Activated naive CD4-positive, alpha-beta T cell (primary cell): ENCODE measurements around the gene ADM2.
"Not testable (repeated sequence)": the region's sequence is repeated elsewhere in the genome, so short reads cannot be mapped to it uniquely, and the experiment has no call there.

Source experiments
- DNase-seq, 4 experiments: peaks; one replicate each; lab custom pipeline; 2025; lab: John Stamatoyannopoulos, UW

The ADM2 gene

DNA sequence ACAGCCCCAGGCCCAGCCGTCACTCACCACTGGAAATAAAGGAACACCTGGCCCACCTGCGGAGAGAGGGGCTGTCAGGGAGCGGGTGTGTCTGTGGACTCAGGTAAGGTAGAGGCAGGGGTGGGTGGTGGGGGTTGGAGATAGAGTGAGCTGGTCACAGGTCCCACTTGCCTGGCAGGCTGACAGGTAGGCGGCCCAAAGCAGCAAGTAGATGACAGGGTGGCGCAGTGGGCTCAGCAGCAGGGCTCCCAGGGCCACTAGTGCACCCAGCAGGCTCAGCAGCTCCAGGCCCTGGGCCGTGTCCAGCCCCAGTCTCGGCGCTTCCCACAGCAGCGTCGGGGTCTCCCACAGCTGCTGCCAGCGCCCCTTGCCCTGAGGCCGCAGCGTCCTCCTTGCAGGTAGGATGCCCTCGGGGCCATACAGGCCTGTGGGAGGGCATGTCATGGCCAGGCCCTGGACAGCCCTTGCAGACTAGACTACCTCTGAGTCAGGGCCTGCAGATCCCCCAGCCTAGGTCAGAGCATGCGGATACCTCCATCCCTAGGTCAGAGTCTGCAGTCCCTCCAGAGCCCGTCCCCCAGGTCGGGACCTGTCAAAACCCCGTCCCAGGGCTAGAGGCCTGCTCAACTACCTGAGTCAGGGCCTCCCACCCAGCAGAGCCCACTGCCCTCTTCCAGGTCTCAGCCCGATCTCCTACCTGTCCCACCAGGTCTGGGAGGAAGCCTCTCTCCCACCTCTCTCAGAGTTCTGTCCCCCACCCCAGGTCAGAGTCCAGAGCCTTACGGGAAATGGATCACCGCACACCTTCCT, 25.5 kb downstream of the ADM2 start:
- DNase-seq: no peak

DNA sequence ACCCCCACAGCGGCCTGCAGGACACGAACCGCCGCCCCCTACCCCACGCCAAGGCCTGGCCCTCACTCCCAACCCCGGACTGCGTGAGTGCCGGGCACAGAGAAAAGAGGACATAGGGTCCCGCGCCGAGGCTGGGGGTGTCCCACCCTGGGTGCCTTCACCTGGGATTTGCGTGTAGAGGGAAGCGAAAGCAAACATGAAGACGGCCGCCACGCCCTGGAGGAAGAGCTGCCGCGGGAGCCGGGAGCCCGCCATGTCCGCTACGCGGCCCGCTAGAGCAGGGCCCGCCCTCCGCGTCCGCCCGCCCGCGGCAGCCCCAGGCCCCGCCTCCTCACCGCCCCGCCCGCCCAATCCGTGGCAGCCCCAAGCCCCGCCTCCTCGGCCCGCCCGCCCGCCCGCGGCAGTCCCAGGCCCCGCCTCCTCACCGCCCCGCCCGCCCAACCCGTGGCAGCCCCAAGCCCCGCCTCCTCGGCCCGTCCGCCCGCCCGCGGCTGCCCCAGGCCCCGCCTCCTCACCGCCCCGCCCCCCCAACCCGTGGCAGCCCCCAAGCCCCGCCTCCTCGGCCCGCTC, 26.2 kb downstream of the ADM2 start, which contains the start of gene LMF2:
Gene LMF2, minus strand, starts transcription at position 282 of the 570 bp plus-strand sequence. Its CDS starts 27 bp downstream, at position 255.
- peak; percentile 100 for DNase-seq

DNA sequence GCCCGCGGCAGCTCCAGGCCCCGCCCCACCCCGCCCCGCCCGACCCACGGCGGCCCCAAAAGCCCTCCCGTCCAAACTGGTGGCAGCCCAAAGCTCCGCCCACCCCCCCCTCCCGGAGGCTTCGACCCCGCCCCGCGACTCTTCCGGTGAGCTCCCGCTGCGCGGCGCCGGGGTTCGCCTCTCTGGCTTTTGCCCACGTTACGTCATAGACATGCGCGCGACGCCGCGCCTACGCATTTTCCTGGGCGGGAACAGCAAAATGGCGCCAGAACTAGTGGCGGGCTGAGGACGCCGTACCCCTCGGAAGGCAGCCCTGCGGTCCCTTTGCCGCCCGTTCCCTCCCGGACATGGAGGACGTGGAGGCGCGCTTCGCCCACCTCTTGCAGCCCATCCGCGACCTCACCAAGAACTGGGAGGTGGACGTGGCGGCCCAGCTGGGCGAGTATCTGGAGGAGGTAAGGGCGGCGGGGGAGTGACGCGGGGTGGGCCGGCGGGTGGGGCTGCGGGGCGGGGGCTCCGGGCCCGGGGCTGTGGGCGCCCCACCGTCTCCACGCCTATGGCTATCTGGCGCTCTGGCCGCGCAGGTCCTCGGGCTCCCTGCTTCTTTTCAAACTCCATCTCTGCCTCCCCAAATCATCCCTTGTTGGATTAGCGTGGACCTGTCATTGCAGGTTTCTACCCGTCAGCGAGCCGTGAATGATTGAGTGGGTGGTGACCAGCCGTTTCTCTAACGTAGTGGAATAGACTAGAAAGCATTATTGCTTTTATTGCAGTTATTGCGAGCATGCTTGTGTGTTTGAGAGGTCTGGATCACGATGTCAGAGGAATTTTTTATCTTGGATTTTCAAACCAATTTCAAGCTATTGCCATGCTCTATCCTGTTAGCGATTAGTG, 26.9 kb downstream of the ADM2 start, which contains the start of gene NCAPH2:
Gene NCAPH2, plus strand, starts transcription at position 234 of the 894 bp plus-strand sequence. Its CDS starts 114 bp downstream, at position 348.
- DNase-seq: peak in 3 of 4 experiments; percentile 100

DNA sequence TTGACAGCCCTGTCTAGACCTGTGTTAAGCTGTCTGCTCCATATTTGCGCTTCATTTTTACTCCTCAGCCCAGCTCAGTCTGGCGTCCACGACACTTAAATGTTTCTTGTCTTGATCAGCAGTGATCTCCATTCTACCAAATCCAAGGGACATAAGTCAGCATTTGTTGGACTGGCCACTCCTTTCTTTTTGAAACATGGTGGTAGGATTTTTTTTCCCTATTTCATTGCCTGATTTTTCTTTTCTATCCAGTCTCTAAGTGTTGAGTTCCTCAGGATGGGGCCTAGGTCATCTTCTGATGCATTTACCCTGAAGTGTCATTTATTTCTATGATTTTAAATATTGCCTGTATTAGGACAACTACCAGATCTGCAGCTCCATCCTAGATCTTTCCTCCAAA, 27.6 kb downstream of the ADM2 start:
- DNase-seq: no peak

- no peak for DNase-seq
These were observed 31.8 kb downstream of the ADM2 start for GRCh38 chr22:50513175-50513574.

- DNase-seq: no peak
These were observed 34.7 kb downstream of the ADM2 start for GRCh38 chr22:50516068-50516467.

DNA sequence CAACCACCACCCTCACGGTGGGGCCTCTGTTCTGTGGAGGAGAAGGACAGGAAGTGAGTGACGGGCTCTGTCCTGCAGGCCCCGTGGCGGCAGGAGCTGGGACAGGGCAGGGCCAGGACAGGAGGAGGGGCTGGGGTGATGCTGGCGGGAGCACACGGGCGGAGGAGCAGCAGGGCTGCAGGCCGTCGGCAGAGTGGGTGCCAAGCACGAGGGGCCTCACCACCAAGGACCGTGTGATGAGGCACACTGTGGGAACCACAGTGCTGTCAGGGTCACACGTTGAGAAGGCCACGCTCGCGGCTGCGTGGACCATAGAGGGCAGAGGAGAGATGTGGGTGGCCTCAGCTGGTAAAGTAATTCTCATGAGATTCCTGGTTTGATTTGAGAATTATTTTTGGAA, 35.5 kb downstream of the ADM2 start:
- DNase-seq: no peak

GRCh38 chr22:50517495-50518260, 36.3 kb downstream of the ADM2 start:
- no peak for DNase-seq

DNA sequence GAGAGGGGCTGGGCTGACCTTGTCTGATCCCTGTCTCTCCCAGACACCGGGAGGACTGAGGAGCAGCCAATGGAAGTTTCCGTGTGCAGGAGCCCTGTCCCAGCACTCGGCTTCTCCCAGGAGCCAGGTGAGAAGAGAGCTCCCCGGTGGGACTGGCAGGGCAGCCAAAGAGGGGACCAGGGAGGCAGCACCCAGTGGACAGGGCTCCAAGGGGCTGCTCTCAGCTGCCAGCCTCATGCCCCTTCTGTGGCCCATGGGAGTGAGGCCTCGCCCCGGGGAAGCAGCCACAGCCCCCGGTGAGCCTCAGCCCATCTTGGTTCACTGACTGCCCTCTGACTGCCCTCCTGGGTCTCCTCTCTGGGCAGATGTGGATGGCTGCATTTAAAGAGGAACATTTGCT, 37.3 kb downstream of the ADM2 start:
- no peak for DNase-seq

DNA sequence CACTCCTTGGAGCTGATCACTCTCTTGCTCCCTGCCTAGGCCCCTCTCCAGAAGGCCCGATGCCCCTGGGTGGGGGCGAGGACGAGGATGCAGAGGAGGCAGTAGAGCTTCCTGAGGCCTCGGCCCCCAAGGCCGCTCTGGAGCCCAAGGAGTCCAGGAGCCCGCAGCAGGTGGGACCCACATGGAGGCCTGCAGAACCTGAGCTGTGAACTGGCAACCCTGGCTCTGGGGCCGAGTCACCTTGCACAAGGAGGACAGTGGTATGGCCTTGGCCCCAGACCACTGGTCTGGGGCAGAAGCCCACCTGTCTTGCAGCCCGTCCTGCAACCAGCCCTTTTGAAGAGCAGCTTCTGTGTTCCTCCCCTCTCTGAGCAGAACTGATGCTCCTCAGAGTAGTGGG, 37.8 kb downstream of the ADM2 start:
- DNase-seq: no peak

DNA sequence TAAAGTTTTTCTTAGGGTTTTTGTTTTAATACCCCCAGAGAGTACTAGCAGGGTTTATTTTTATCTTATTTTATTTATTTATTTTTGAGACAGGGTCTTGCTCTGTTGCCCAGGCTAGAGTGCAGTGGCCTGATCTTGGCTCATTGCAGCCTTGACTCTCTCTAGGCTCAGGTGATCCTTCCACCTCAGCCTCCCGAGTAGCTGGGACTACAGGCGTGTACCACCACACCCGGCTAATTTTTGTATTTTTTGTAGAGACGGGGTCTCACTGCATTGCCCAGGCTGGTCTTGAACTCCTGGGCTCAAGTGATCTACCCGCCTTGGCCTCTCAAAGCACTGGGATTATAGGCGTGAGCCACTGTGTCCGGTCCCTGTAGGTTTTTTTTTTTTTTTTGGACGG, 38.8 kb downstream of the ADM2 start:
- DNase-seq: not testable (repeated sequence)

- no peak for DNase-seq
These were observed 39.6 kb downstream of the ADM2 start for GRCh38 chr22:50520826-50521453.

DNA sequence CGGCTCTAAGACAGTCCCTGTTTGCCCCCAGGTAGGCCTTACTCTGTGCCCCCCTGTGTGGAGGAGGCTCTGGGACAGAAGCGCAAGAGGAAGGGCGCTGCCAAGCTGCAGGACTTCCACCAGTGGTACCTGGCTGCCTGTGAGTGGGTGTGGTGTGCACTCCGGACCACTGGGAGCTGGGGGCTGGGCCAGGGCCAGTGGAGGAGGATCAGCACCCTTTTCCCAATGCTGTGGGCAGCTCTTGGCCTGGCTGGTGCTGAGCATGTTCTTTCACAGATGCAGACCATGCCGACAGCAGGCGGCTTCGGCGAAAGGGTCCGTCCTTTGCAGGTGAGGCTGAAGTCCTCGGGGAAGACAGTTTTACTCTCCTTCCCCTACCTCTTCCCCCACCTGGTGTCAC, 40.4 kb downstream of the ADM2 start:
- no peak for DNase-seq

DNA sequence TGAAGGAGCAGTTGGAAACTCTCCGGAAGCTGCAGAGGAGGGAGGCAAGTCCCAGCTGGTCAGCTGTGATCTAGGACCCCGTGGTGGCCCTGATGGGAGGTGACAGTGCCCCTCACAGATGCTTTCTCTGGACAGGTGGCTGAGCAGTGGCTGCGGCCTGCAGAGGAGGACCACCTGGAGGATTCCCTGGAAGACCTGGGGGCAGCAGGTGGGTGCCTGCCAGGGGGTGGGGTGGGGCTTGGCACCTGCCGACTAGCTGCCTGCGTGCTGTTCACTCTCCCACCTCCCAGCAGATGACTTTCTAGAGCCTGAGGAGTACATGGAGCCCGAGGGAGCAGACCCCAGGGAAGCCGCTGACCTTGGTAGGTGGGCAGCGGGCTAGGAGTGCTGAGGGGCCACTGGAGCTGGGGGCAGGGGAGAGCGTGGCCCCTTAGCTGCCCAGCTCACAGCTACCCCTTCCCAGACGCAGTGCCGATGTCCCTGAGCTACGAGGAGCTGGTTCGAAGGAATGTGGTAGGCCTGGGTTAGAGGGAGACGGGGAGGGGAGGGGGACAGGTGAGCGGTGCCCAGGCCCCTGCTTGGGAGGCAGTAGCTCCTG, 41.0 kb downstream of the ADM2 start:
- no peak for DNase-seq

- DNase-seq: no peak
These were observed 41.6 kb downstream of the ADM2 start for GRCh38 chr22:50522806-50523438.

DNA sequence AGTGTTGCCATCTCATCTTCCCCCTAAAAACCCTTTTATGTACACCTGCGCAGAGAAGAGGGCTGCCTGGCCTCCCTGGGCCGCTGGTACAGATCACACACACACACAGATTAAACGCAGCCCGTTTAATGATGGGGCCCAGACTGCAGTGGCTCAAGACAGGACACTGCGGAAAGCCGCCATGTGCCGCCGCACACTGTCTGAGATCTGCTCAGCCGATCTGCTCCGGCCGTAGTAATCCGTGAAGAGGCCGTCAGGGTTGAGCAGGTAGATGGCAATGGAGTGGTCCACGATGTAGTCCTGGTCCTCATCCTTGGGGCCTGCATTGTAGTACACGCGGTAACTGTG, 42.1 kb downstream of the ADM2 start:
- no peak for DNase-seq

- no peak for DNase-seq
These were observed 42.7 kb downstream of the ADM2 start for GRCh38 chr22:50523806-50524675.

DNA sequence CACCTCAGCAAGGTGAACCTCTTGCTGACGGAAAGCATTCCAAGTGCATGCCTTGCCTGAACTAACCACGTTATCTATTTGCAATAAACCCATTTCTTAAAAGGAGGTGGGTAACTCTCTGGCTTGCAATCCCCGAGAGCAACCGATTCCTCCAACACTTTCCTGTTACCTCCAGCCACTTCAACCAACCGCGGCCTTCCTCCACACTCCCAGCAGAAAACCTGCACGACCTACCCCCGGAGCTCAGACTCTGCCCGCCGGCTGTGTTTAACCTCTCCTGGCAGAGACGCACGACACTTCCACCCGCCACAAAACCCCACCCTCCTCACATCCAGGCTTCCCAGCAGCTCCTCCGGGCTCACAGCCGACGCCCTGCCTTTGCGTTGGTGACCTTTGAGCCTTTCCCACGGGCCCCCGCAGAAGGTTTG, 43.3 kb downstream of the ADM2 start:
- DNase-seq: no peak

DNA sequence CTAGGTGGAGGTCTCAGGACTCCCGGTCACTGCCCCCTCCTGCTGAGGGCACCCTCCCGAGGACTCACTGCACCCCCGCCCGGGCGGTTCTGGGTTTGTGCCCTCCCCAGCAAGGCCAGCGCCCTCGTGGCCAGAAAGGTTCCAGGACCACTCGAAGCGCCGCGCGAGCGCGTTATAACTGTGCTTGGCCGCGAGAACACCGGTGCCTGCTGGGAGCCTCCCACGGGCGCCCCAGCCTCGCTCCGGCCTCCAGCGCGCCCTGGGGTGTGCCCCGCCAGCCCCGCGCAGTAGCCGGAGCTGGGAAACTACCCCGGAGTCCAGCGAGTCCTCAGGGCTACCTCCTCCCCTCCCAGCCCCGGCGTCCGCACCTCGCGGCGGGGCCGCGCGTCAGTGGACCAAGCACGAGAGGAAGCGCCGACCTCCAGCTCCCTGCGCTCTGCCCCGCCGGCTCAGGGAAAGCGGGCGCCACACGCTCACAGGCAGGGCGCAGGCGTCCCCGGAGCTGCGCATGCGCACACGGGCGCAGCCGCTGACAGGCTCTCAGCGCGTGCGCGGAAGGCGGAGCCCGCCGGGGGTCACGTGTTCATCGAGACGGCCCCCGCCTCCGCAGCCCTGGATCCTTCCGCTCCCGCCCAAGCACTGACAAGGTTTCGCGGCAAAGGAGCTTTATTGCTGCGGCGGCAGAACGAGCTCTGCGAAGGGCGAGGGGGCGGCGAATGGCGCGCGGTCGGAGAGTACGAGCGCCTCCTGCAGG, 43.9 kb downstream of the ADM2 start, which contains the start of gene SCO2:
Gene SCO2, minus strand, starts transcription at position 495 of the 754 bp plus-strand sequence. CDS start 1,187 bp downstream, outside the sequence.
- DNase-seq: peak; percentile 94 to 98 (median 96)
